MCF 10A (cell line): ENCODE data around the gene CCDC197. TPM values are rescaled to one million over a fixed set of nuclear protein-coding genes. Genes with fewer than 3 reads are reported as not detected.

Experiments used
- BruUV-seq: library from RNA; stranded (reverse); fragments of 400-500 nt; replicated peaks from 2 replicates; lab custom pipeline; 2021; lab: Mats Ljungman, UMichigan
- CTCF ChIA-PET: fragments of 300-600 bp; sonication (Branson Sonifier 250); formaldehyde crosslinking; extraction: SDS; loops from one replicate; lab custom pipeline; 2021; ENCODE audit warnings: antibody characterized with exemption, inconsistent platforms; lab: Yijun Ruan, JAX
- POLR2A ChIA-PET: fragments of 300-600, 350-650 bp; sonication (Branson Sonifier 250); formaldehyde crosslinking; extraction: SDS; loops from one replicate; lab custom pipeline; 2020; ENCODE audit warnings: antibody characterized with exemption, inconsistent platforms; lab: Yijun Ruan, JAX
- DNase-seq: peaks from one replicate; pipeline ENCODE4 v3.0.0-alpha.2; 2018; ENCODE audit not compliant: unreplicated experiment
- H3K27ac Mint-ChIP-seq: one replicate; pipeline ENCODE4 v1.8.0; 2022; ENCODE audit warnings: mild to moderate bottlenecking, low read depth, mixed read lengths; ENCODE audit not compliant: unreplicated experiment
- H3K27me3 Mint-ChIP-seq: one replicate; pipeline ENCODE4 v1.8.0; 2022; ENCODE audit warnings: mixed read lengths; ENCODE audit not compliant: insufficient read depth, unreplicated experiment
- H3K36me3 Mint-ChIP-seq: one replicate; pipeline ENCODE4 v1.8.0; 2022; ENCODE audit warnings: mild to moderate bottlenecking, moderate library complexity, mixed read lengths; ENCODE audit not compliant: insufficient read depth, unreplicated experiment
- H3K4me1 Mint-ChIP-seq: one replicate; pipeline ENCODE4 v1.8.0; 2022; ENCODE audit warnings: mixed read lengths; ENCODE audit not compliant: insufficient read depth, unreplicated experiment
- H3K4me3 Mint-ChIP-seq: one replicate; pipeline ENCODE4 v1.8.0; 2022; ENCODE audit warnings: mild to moderate bottlenecking, moderate library complexity, mixed read lengths; ENCODE audit not compliant: unreplicated experiment
- H3K9me3 Mint-ChIP-seq: one replicate; pipeline ENCODE4 v1.8.0; 2022; ENCODE audit warnings: mixed read lengths; ENCODE audit not compliant: unreplicated experiment
- intact Hi-C: fragments of 100-400 bp; cut with micrococcal nuclease; formaldehyde crosslinking; loops from 2 replicates; pipeline ENCODE4 v1.14.1; 2022
- total RNA-seq: library from RNA; stranded (reverse); gene quantifications from 2 replicates; pipeline ENCODE4 v1.2.3, GENCODE V29; 2022
- TF ChIP-seq, protein P1 (sequence below): fragments of 200-600 bp; IDR thresholded peaks from one replicate; pipeline ENCODE4 v1.8.0; 2022; ENCODE audit warnings: antibody characterized with exemption, mild to moderate bottlenecking; ENCODE audit not compliant: unreplicated experiment

Gene CCDC197
- total RNA-seq, 1 experiment from 2014 or later = not detected

DNA sequence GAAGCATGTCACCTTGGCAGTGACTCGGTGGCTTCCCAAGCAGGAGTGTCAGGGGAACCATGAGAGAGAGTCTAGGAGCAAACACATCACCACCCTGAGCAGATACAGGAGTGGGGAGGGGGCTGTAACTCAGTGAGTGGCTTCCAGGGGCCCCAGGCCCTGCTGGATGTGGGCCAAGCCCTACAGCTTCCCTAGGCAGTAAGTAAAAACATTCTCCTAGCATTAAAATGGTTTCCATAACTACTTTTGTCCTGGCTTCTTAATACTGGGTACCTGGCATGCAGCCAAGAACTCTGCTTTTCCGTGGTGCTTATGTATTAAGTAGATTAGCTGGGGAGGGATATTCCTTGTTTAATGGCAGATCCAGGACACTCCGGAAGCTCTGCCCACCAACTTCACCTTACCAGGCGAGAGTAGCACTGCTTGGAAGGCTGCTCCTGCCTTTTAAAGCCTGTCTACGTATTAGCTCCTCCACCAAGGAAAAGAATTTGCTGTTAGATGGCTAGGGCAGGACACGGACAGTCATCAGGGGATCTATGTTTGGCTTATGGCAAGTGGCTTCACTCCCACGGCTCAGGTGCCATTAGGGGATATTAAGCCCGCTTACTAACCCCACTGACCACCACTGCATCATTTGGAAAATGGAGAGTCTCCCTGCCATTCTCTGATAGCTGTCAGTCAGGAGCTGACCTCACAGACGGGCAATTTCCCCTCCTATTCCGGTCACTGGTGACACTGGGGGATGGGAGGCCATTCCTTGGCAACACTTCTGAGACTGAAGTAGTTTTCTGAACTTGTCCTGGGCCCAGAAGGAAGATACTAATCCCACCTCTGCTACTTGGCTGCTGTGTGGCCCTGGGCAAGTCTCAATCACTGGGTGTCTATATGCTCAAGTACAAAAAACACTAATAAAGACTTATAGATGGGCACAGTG is 51.9 kb downstream of the CCDC197 start:
- Mint-ChIP-seq H3K9me3 (no peaks in the 10 kb centered on the region), H3K36me3 (peaks cover 79% of the 10 kb centered on the region), H3K4me3 (no peak overlapping the region), H3K4me1 (no peaks in the 10 kb centered on the region), H3K27me3 (no peaks in the 10 kb centered on the region), H3K27ac (no peak overlapping the region)
- TF ChIP-seq, protein P1, sequence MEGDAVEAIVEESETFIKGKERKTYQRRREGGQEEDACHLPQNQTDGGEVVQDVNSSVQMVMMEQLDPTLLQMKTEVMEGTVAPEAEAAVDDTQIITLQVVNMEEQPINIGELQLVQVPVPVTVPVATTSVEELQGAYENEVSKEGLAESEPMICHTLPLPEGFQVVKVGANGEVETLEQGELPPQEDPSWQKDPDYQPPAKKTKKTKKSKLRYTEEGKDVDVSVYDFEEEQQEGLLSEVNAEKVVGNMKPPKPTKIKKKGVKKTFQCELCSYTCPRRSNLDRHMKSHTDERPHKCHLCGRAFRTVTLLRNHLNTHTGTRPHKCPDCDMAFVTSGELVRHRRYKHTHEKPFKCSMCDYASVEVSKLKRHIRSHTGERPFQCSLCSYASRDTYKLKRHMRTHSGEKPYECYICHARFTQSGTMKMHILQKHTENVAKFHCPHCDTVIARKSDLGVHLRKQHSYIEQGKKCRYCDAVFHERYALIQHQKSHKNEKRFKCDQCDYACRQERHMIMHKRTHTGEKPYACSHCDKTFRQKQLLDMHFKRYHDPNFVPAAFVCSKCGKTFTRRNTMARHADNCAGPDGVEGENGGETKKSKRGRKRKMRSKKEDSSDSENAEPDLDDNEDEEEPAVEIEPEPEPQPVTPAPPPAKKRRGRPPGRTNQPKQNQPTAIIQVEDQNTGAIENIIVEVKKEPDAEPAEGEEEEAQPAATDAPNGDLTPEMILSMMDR = no peak
- intact Hi-C loops = no loop called here
- CTCF ChIA-PET = interaction anchor here (0.6 to 3.5 kb wide), 5 partner anchors 9 to 470 kb away, joined by 3 to 27 read pairs (median 5); no protein-coding TSS in a partner anchor
- no peak for DNase-seq
- BruUV-seq = no TSS peak
- POLR2A ChIA-PET = interaction anchor here (0.7 to 2.5 kb wide), 4 partner anchors 9 to 131 kb away, joined by 3 to 7 read pairs (median 4); partner anchors contain the start of genes DDX24 and IFI27L1

DNA sequence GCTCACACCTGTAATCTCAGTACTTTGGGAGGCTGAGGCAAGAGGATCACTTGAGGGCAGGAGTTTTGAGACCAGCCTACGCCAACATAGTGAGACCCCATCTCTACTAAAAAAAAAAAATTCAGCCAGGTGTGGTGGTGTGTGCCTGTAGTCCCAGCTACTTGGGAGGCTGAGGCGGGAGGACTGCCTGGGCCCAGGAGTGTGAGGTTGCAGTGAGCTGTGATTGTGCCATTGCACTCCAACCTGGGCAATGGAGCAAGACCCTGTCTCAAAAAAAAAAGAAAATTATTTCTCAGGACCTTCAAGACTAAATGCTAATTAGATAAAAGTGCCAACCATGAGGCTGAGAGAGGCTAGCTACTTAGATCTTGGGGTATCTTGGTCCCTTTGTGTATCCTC is 52.5 kb downstream of the CCDC197 start:
- POLR2A ChIA-PET = interaction anchor here (0.7 to 2.5 kb wide), 3 partner anchors 30 to 131 kb away, joined by 3 to 7 read pairs (median 3); partner anchors contain the start of genes DDX24 and IFI27L1
- Mint-ChIP-seq H3K36me3 (peaks cover 81% of the 10 kb centered on the region), H3K27me3 (no peaks in the 10 kb centered on the region), H3K4me1 (no peaks in the 10 kb centered on the region), H3K9me3 (no peaks in the 10 kb centered on the region), H3K27ac (no peak overlapping the region), H3K4me3 (no peak overlapping the region)
- BruUV-seq = no TSS peak
- TF ChIP-seq, protein P1 = no peak
- intact Hi-C loops = loop anchor here (5.0 kb wide), 1 partner anchor 88 kb away; no protein-coding TSS in a partner anchor
- CTCF ChIA-PET = interaction anchor here (0.6 to 3.5 kb wide), 5 partner anchors 9 to 469 kb away, joined by 3 to 27 read pairs (median 5); no protein-coding TSS in a partner anchor
- no peak for DNase-seq

DNA sequence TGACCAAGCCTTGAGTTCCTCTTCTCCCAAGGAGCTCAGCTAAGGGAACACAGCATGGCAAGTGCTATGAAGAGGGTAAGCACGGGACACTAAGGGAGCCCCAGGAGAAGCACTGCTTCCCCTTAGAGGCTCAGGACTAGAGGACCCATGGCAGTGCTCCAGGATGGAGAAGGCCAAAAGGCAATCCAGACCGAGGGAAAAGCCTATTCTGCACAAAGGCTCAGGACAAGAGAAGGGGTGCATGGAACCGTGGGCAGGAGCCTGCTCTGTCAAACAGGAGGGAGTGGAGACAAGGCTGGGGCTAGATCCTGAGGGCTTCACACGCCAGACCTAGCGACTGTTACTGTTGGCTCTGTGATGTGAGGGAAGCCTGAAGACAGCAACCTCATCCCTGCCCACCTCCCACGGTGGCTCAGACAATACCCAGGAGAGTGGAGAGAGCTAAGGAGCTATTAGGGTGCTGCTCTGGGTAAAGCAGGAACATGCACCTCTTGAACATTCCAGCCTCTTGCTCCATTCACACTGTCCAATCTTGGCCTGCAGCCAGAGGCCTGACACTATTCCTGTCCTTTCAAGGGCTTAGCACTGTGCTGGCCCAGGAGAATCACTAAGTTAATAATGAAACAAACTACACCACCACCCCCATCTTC is 53.3 kb downstream of the CCDC197 start:
- intact Hi-C loops = loop anchor here (5.0 kb wide), 1 partner anchor 87 kb away; no protein-coding TSS in a partner anchor
- no peak for DNase-seq
- no peak overlapping the region for H3K27ac Mint-ChIP-seq
- H3K27me3 Mint-ChIP-seq = no peaks in the 10 kb centered on the region
- CTCF ChIA-PET = interaction anchor here (0.6 to 3.5 kb wide), 10 partner anchors 8 to 1655 kb away, joined by 3 to 27 read pairs (median 4); no protein-coding TSS in a partner anchor
- TF ChIP-seq, protein P1 = no peak
- POLR2A ChIA-PET = interaction anchor here (0.7 kb wide), 1 partner anchor 31 kb away, joined by 3 read pairs; no protein-coding TSS in a partner anchor
- no peaks in the 10 kb centered on the region for H3K4me1 Mint-ChIP-seq
- peaks cover 82% of the 10 kb centered on the region for H3K36me3 Mint-ChIP-seq
- no peaks in the 10 kb centered on the region for H3K9me3 Mint-ChIP-seq
- no peak overlapping the region for H3K4me3 Mint-ChIP-seq
- BruUV-seq = no TSS peak
